ENCODE measurements around the gene ENG.

- TF ChIP-seq, protein P1, sequence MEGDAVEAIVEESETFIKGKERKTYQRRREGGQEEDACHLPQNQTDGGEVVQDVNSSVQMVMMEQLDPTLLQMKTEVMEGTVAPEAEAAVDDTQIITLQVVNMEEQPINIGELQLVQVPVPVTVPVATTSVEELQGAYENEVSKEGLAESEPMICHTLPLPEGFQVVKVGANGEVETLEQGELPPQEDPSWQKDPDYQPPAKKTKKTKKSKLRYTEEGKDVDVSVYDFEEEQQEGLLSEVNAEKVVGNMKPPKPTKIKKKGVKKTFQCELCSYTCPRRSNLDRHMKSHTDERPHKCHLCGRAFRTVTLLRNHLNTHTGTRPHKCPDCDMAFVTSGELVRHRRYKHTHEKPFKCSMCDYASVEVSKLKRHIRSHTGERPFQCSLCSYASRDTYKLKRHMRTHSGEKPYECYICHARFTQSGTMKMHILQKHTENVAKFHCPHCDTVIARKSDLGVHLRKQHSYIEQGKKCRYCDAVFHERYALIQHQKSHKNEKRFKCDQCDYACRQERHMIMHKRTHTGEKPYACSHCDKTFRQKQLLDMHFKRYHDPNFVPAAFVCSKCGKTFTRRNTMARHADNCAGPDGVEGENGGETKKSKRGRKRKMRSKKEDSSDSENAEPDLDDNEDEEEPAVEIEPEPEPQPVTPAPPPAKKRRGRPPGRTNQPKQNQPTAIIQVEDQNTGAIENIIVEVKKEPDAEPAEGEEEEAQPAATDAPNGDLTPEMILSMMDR (IDR thresholded peaks at IDR 0.05; ENCODE audit: low read depth, low read length), result no peak
- TF ChIP-seq EZH2phosphoT487 (IDR thresholded peaks at IDR 0.05; ENCODE audit: low read depth), result no peak
Observed at GRCh38 chr9:127809540-127810377, 44.7 kb downstream of the ENG start.
